Tibial nerve (tissue), 4 donors: ENCODE measurements around the gene CCDC148.

Experiments
- EP300 ChIP-seq, 2 donors: sonication (generic); formaldehyde crosslinking; IDR thresholded peaks; one replicate each; pipeline ENCODE4 v1.6.1; 2017; ENCODE audit warnings: antibody characterized with exemption in 2 of 2, mild to moderate bottlenecking in 1 of 2
- POLR2A ChIP-seq, 2 donors: fragments of 450-650 bp; IDR thresholded peaks; one replicate each; pipeline ENCODE4 v1.6.1; 2017; ENCODE audit warnings: antibody characterized with exemption in 2 of 2, mild to moderate bottlenecking in 2 of 2, moderate library complexity in 2 of 2
- TF ChIP-seq, protein P1 (sequence below), 5 experiments: fragments of 200-600 bp in 3 of 5; fragments of 450-650 bp in 2 of 5; sonication (generic) in 3 of 5; IDR thresholded peaks; one replicate each; pipeline ENCODE4 v1.5.1; 2016 to 2019; ENCODE audit warnings: antibody characterized with exemption in 5 of 5, mild to moderate bottlenecking in 3 of 5, moderate library complexity in 2 of 5

- TF ChIP-seq, protein P1, sequence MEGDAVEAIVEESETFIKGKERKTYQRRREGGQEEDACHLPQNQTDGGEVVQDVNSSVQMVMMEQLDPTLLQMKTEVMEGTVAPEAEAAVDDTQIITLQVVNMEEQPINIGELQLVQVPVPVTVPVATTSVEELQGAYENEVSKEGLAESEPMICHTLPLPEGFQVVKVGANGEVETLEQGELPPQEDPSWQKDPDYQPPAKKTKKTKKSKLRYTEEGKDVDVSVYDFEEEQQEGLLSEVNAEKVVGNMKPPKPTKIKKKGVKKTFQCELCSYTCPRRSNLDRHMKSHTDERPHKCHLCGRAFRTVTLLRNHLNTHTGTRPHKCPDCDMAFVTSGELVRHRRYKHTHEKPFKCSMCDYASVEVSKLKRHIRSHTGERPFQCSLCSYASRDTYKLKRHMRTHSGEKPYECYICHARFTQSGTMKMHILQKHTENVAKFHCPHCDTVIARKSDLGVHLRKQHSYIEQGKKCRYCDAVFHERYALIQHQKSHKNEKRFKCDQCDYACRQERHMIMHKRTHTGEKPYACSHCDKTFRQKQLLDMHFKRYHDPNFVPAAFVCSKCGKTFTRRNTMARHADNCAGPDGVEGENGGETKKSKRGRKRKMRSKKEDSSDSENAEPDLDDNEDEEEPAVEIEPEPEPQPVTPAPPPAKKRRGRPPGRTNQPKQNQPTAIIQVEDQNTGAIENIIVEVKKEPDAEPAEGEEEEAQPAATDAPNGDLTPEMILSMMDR (IDR thresholded peaks at IDR 0.05), result no peak
- TF ChIP-seq POLR2A (IDR thresholded peaks at IDR 0.05) (no peak), EP300 (IDR thresholded peaks at IDR 0.05) (no peak)
Observed at GRCh38 chr2:158297120-158297519, 159.4 kb downstream of the CCDC148 start.
